ENCODE results near the gene MGST2.
A peak's percentile ranks its signal among the peaks of the same experiment; 100 is the strongest.

The MGST2 gene

DNA sequence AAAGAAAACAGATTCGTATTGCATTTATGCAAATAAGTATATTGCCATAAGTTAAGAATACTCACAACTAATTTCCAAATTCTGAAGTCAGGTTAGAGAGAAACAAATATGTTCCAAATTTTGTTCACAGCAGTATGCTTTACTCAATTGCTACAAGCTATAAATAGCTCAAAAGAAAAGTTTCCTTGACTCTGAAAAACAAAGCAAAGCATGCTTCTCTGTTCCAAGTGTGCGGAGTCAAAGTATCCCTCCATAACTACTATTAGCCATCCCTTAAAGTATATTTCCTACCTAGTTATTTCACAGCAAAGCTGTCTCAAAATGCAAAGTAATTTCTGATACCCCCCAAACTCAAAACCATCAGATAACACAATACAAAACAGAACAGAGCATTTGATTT lies 47.3 kb downstream of the MGST2 start:
- no peak for DNase-seq

DNA sequence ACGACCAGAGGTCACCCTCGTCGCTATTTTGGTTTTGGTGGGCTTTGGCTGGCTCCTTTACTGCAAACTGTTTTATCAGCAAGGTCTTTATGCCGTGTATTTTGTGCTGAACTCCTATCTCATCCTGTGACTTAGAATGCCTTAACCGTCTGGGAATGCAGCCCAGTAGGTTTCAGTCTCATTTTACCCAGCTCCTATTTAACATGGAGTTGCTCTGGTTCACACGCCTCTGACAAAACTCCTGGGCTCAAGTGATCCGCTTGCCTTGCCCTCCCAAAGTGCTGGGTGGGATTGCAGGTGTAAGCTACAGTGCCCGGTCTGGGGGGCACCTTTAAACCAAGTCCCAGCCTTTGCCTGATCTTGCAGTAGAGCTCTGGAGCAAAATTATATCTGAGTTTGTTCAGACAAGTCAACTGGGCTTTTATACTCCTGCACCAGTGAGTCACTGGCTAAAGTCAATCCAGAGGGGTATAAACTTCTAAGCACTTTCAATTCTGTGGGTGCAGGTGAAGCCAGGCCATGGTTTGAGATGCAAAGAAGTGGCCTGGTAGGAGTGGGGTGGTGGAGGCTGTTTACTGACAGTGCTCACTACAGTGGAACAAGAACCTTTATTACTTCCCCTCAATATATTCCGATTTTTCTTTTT lies 50.2 kb downstream of the MGST2 start:
- no peak for DNase-seq

DNA sequence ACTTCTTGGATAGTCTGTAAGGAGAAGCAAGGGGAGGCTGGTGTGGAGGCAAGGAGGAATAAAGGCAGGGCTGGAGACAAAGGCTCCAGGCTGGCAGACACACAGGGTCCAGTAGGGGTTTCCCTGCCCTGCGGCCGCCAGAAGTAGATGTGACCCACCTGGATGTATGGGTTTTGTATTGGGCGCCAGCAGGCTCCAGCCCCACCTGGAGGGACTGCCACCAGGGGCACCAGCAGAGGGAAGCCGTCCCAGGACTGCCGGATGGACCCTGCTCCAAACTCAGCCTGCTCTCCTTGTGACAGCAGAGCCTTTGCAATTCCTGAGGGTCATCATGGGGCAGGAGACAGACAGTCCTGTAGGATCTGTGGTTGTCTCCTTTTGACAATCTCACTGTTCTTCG lies 52.7 kb downstream of the MGST2 start:
- DNase-seq = no peak

DNA sequence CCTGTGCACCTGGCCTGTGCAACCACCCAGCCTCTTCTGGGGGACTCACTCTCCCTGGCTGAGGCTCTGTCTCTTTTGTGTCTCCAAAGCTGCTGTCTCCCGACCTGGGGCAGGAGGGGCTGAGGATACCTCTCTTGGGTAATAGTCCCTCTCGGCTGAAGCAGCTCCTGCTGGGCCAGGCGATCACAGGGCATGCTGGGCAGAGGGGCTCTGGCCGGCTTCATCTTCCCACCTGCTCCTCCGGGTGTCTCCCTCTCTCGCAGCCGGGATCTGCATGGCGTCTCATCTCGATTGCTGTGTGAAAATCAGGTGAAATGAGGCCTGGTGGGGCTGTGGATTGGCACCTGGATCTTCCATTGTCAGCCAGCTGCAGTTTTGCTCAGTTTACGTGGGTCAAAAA lies 53.2 kb downstream of the MGST2 start:
- DNase-seq = no peak

DNA sequence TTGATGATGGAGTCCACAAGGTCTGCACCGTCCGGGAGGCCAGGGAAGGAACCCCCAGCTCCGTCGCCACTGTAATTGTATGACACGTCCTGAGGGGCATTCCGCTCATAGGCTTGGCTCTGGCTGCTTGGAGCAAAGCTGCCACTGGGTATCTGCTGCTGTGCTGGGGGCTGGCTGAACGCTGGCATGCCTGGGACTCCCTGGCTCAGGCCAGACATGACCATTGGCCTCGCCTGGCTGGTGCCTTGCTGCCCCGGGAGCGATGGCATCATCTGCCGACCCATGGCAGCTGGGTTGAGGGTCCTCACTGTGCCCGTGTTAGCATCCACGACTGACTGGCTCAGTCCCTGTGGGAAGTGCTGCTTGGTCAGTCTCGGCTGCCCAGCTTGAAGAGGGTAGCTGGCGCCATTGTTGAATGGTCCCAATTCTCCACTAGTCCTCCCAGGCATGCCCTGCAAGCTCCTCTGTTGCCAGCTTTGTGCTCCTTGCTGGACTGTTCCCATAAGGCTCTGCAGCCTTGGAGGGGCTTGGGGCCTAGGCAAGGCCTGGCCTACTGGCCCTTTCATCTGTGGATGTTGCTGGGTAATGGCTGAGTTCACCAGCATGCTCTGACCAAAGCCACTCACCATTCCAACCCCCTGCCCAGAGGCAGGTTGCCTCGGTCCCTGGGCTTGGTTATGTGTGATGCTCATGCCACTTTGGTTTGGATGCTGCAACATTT lies 53.9 kb downstream of the MGST2 start:
- DNase-seq = no peak

DNA sequence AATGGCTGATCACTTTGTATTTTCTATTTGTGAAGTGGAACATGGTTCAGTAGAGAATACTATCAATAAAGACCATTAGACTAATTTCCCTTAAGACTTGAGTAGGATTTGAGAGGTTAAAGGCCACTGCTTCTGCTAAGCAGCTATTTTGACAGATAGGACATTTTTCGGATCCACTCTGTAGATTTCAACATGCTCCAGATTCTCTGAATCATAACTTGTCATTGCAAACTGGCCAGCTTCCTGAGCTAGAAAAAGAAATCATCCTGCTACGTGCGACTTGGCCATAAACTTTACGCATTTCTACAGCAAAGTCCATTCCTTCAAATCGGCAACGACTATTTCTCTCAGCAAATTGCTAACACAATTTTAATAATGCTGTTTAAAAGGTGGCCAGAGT lies 55.2 kb downstream of the MGST2 start:
- DNase-seq = no peak

DNA sequence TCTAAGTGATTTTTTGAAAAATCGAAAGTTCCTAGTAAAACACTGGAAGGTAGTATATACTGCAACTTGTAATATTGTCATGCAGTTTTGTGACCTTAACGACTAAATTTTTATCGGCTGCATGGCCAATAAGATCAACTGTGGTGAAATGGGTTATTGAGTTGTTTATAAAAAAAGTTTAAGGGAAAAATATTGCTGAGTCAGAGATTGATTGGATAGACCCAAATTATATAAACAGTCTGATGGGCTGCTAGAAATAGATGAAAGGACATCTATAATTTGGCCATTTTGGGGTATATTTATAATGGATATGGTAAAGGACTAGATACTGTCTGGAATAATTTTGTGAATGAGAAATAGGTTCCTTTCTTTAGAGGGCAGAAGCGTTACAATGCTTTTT lies 56.2 kb downstream of the MGST2 start:
- DNase-seq = no peak

DNA sequence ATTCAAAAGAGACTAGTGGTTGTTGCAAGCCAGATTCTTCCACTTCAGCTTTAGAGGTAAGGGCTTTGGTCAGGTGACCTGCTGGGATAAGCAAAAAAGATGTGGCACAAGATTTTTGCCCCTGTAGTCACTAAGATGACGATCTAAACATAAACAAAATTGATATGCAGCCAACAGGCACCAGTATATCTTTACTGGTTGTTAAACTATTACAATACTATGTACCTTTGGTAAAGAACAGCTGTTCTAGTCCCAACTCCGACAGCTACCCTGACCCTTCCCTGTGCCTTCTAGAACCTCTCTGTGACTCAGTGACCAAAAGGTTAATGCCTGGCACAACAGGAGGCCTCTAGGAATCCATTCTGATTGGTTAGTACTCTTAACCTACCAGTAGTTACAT lies 59.6 kb downstream of the MGST2 start:
- no peak for DNase-seq

DNA sequence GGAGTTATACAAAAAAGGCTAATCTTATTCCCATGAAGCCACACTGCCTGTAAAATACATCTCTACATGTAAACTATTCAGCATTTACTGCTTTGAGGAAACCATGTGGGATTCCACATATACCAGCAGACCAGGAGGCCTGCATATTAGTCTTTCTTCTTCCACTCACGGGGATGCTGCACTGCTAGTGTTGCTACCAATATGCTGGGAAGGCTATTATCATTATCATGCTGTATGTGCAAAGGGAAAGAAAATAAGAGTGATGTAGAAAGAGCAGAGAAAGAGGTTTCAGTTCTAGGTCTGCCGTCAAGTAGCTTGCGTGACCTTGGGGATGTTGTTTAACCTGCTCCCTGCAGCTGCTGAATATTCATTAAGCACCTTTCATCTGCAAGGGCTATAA lies 61.0 kb downstream of the MGST2 start:
- DNase-seq = no peak

DNA sequence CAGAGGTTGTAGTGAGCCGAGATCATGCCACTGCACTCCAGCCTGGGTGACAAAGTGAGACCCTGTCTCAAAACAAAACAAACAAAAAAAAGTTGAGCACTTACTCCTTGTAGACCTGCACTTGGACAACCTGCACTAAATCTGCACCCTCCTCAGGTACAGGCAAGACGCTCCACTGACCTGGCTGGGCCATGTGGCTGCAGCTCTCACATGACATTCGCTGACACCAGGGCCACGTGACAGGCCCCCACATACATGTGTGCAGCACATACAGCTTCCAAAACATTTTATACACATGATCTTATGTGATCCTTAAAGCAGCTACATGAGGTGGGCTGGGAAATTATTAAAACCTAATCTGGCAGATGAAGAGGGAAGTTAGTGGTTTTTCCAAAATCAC lies 62.5 kb downstream of the MGST2 start:
- DNase-seq = no peak

DNA sequence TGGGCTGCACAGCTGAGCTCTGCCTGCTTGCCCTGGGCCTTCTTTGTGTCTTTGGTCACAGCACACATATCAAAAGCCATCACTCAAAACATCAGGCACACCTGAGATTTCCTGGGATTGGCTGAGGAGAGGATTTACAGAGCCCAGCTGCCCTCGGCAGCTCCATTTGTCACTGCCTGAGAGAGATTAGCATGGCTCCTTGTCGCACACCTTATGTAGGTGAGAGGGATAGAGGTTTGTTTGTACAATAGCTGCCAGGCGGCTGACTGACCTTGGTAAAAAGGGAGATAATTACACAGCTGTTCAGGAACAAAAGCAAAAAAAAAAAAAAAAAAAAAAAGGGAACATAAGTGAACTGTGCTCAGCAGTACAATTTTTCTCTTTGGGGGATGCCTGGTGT lies 63.2 kb downstream of the MGST2 start:
- no peak for DNase-seq

DNA sequence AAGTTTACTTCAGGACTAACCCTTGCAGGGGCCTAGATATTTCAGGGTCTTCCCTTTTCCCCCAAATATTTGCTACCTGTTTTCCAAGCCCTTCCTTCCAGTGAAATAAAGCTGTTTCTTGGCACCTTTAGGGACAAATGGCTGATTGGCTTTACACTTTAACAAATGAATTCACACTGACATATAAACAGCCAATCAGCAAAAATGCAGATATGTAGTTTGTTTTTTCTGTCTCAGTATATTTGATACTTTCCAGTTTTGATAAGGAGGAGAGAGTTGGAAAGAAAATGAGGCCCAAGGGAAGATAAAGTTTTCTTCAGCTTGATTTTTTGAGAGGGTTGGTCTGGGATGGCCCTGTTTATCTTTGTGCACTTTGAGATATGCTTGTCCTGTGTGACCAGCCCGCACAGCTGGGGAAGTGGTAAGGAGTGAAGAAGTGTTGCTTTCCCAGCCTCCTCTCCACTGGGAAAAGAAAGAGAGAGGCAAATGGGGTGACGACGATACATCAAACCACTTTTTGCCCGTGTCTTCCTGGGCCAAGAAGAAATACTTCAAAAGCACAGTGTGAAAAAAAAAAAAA lies 67.5 kb downstream of the MGST2 start:
- DNase-seq = no peak

DNA sequence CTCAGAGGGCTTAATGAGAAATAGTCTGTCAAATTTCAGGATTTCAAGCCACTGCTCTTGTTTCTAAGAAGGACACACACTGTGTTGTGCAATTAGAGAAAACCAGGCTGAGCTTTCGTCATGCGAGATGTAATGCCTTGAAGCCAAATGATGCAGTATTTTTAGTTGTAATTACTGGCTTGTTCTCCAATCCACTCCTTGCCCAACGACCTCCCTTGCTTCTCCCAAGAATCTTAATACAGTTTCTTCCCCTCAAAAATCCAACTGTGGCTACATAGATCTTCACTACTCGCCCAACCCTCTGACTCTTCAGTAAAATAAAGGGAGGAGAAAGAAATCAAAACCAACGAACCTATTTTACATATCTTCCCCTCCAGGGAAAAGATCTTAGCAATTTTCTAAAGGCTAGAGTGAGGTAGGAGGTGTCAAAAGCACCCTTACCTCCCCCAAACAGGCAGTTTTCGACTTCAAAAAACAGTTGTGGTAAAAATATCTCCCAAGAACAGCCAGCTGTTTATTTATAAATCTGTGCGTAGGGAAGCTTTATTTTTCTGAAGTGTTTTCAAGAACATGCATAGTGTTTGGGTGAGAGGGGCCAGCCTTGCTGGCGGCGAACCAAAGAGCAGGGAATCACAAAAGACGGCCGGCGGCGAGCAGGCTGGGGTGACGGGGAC lies 68.7 kb downstream of the MGST2 start:
- no peak for DNase-seq

DNA sequence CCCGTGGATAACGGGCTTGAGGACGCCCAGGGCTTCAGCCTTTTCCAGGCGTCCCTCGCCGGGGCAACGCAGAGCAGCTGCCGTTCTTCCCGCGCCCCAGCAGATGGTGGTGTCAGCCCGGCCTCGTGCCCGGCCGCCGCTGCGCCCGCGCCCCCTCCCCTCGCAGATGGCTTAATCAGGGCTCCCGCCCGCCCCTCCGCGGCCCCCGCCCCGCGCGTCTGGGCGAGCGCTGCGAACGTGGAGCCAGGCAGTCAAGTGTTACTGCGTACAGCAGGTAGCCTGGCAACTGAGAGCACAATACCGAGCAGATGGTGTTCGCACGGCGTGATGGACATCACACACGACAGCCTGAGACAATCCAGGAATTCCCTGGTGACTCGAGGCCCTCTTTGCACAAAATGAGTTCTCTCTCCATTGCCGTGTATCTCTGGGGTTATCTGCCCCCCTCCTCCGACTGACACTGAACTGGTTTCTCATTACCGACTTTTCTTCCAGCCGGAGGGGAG lies 69.3 kb downstream of the MGST2 start:
- DNase-seq = peak; percentile 62

DNA sequence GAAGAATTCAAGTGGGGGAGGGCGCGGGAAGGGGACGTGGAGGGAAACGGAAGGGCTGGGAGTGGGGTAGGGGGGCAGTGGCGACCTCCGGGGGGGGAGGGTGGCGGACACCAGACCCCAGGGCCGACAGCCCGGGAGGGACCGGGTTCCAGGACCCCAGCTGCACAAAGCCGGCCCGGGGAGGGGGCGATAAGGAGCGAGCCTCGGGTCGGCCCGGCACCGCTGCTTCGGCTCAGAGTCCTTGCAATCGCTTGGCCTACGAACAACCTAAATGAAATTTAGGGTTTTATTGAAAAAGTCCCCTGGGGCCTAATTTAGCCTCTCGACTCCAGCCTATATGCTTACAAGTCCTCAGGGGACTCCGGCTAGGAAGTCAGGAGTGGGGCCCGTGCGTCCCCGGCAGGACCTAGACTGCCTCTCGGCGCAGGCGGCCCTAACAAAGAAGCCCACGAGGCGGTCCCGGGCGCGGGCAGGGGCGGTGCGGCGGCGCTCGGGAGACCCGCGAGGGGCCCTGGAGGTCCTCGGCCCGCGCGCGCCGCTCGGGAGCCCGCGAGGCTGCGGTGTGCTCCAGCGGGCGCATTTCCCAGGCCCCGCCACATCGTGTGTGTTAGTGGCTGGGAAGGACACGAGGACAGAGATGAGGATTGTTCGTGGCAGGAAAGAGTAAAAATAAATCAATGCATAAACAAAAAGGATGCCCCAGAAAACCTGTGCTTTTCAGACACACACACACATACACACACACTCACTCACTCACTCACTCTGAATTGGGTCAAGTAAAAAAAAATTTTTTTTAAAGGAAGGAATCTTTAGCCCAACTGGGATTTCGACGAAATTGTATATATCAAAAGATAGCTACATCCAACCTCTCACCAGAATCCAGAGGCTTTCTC lies 70.0 kb downstream of the MGST2 start:
- DNase-seq = peak; percentile 26

DNA sequence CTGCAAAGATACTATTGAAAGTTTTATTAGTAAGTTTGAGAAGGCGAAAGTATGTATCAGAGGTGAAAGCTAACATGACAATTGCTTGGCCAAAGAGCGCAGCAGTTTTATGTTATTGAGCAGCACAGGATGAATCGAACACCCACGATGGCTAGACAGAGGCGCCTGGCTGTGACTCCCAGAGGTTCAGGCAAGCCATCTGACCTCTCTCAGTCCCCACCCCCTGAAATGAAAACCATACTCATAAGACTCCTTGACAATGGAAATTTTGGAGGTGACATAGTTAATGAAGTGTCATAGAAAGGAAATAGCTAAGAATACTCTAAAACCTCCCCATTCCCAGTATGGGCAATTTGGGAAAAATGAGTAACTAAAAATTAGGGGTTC lies 70.6 kb downstream of the MGST2 start:
- no peak for DNase-seq

DNA sequence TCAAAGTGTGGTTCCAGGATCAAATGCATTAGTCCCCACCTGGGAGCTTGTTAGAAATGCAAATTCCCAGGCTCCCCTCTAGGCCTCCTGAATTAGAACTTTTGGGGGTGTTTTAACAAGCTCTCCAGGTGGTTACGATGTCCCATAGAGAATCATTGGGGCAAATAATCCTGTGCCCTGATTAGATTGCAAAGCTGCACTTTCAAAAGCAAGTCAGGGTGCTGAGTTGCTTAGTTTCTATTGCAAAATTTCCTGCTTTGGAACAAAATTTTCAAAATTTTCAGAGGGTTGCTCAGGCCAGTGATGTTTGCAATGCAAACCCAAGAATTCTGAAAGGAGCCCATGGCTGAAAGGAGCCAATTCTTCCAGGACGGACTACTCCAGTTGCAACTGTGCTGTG lies 71.0 kb downstream of the MGST2 start:
- no peak for DNase-seq

DNA sequence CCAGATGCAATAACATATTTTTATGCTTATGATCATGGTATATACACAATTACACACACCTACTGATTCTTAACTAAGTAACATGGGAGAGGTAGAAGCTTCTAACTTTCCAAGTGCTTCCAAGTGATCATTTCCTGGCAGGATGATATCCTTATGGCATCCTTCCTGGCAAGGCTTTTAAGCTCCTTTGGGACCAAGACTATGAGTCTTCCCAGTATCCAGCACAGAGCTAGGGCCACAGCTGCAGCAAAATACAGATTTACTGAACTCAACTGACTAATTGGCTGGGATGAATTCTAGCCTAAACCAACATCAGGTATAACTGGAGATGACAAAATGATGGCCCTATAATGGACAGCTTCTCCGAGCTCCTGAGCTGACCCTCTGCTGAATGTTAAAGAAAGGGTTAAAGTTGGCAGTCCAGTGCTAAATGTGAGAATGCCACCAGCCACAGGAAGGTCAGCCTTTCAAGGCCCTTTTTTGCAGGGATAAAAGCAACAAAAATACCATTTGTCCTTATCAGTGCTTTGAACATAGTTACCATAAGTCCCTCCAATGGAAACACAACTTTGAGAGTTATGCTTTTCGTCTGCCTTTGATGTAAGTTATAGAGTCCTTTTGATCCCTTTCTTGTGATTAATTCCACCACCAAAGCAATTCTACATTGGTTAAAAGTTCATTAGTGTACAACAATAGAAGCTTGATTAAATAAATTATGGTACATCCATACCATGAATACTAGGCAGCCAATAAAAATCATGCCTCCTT lies 73.4 kb downstream of the MGST2 start:
- DNase-seq = no peak

DNA sequence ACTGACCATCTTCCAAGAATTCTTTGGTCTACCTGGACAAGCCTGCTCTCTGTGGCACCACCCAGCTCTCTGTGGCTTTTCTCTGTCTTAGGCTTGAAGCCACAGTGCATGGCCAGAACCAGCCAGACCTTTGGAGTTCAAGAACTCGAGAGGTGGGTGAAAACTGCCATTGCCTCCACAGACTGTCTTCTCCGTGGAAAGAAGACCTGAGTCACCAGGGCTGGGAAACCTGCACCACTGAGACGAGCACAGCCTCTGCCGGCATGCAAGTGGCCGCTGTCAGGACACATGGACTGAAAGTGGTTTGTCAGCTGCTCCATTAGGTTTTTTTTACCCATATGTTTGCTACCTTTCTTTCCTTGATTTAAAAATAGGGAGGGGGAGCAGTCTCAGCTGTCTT lies 74.5 kb downstream of the MGST2 start:
- no peak for DNase-seq

DNA sequence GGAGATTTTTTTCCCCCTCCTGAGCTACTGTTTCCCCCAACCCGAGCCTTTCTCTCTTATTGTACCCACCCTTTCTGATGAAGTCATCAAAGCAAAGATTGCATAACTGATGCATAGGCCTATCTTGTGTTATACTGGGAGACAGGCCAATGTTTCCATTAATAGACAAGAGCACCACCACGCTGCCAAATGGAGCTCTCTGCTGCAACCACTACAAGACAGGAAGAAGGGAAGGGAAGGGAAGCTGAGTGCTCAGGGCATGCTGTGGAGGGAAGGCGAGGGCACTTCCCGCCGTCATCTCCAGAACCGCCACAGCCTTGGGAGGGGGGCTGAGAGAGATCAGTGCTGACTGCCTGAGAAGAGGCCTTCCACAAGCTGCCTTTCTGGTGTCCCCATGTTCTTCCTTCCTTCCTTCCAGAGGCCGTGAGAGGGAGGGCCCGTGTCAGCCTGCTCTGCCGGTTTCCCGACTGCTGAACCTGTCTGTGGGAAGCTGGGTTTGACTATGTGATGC lies 75.0 kb downstream of the MGST2 start:
- DNase-seq = no peak

DNA sequence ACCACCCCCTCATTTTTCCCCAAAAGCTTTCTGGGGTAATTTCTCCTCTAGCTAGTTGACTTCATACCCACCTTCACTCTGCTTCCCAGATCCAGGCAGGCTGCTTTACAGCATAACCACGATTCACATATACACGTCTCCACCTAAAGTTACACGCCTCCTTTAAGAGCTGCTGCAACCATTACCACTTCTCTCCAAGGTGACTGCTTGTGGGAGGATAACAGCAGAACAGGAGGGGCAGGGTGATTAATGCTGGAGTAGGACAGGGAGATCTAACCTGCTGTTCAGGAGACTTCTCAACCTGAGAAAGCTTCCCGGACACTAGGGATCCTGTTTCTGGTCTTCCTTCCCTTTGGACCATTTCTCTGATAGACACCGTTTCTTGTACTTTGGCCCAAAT lies 77.4 kb downstream of the MGST2 start:
- no peak for DNase-seq

DNA sequence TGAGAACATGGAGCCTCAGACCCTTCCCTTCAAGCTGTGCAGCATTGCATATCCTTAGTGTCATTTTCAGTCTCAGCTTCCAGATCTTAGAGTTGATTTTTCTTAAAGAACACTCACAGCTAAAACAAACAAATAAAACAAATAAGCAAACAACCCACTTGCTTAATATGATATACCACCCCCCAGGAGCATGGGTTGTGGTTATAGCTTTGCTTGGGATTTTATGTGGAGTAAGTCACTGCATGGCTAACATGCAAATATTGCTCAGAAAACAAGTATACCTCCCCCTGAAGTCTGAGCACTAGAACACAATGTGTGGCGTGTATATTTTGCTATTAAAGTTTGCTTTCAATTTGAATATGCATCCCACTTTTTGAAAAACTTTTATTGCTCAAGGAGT lies 78.6 kb downstream of the MGST2 start:
- DNase-seq = no peak
